Measurements from ENCODE around the gene HES7. TPM values are rescaled to one million over a fixed set of nuclear protein-coding genes. Genes with fewer than 3 reads are reported as not detected.

HES7 gene
- polyA plus RNA-seq, 2 of the 4 experiments (the other 2 are of a cell fraction), result 0.56 to 0.72 TPM

DNA sequence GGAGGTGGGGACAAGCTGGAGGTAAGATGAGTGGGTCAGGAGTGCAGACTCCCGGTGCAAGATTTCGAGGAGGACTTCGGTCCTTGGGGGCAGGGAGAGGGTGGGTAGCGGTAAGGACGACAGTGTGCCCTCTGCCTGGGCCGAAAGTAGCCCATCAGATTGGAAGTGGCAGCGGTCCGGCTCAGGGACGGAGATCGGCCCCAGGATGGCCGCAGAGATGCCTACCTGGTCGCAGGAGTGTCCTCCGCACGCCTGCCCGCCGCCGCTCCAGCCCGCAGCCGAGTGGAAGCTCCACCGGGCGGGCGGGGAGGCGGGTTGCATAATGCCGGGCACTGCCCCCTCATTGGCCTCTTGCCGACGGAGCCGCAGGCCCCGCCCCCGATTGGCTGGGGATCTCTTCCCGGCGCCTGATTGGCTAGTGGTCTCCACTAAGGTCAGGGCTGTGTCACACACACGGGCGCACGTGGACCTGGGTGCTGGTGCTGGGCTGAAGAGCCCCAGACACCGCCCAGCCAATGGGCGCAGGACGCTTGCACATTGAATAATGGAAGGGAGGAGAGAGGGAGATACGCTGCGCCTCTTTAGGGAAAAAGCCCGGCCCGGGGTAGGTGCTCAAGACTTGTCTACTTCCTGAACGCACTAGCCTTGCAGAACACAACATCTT is 28.3 kb upstream of the HES7 start, which contains the start of gene PER1 (continued):
- TF ChIP-seq NPAS2 (CRISPR knock-in tag; IDR thresholded peaks at IDR 0.05; ENCODE audit: borderline replicate concordance) (peak; percentile 93), RCOR1 (IDR thresholded peaks at IDR 0.05; ENCODE audit: low read depth, low read length) (no peak), ZSCAN20 (CRISPR knock-in tag; IDR thresholded peaks at IDR 0.05) (no peak), HOXA7 (CRISPR knock-in tag; IDR thresholded peaks at IDR 0.05) (0 out of 2 replicates have a peak, but pooled peaks have one; percentile 64), TP53 (CRISPR knock-in tag; IDR thresholded peaks at IDR 0.05) (peak; percentile 55; the same call in 1 of the 2 replicates), JUN (IDR thresholded peaks at IDR 0.05) (peak in 1 of 2 experiments; percentile 61; a peak in 1 of 5 replicates)
- TF ChIP-seq, protein P1, sequence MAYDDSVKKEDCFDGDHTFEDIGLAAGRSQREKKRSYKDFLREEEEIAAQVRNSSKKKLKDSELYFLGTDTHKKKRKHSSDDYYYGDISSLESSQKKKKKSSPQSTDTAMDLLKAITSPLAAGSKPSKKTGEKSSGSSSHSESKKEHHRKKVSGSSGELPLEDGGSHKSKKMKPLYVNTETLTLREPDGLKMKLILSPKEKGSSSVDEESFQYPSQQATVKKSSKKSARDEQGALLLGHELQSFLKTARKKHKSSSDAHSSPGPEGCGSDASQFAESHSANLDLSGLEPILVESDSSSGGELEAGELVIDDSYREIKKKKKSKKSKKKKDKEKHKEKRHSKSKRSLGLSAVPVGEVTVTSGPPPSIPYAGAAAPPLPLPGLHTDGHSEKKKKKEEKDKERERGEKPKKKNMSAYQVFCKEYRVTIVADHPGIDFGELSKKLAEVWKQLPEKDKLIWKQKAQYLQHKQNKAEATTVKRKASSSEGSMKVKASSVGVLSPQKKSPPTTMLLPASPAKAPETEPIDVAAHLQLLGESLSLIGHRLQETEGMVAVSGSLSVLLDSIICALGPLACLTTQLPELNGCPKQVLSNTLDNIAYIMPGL (CRISPR knock-in tag; IDR thresholded peaks at IDR 0.05; ENCODE audit: borderline replicate concordance), result peak; percentile 57; the same call in 1 of the 2 replicates

DNA sequence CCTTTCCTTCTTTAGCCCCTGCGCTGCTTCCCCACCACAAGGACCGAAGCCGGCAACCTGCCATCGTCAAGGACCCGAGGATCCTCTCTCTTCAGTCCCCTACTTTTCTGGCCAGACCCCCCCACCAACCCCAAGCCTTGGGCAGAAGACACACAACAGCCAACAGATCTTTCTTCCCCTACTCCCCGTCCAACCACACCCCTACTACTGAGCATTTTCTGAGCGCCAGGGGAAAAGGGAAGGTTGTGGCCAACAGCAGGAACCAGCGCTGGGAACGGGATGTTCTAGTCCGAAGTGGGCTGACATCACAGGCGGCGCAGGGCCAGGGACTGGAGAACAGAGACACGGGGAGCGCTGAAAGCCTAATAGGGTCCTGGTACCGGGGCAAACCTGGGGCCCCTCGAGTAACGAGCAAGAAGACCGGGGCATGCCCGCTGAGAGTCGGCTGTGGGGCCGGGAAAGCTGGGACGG is 27.8 kb upstream of the HES7 start:
- FAIRE-seq, result no peak
- WGBS (ENCODE audit: missing lambda C conversion rate), result 36% methylated on average over 22 of the region's 22 CpGs

DNA sequence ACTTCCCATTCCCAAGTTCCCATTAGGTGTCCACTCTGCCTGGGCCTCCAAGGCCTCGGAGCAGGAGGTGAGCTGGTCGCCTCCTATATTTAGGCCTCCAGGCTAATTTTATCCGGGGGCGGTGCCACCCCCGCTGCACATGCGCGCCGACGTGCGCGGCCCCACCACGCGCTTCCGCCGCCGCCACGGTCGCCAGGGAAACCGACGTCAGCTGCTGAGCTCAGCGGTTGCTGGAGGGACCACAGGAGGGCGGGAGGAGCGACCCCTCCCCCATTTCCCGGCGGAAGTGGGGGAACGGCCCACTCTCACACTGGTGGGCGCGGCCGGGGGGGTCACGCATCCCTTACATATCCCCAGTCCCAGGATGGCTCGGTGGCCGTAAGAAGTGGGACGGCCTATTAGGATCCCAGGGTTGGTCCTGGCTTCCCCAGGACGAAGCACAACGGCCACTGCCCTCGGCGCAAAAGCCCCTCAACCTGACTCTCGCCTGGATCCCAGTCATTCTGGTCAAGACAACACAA is 27.3 kb upstream of the HES7 start:
- peak overlapping the region; percentile 89 to 93; a peak in 3 of 6 replicates for H3K27ac ChIP-seq
- H3K4me3 ChIP-seq, result peak overlapping the region; percentile 49; the same call in 2 of the 3 replicates
- no peaks in the 10 kb centered on the region for H3K9me3 ChIP-seq
- FAIRE-seq, result no peak
- ChIA-PET POLR2A (interaction anchor here (1.3 kb wide), 1 partner anchor 13 kb away, joined by 10 read pairs; no protein-coding TSS in a partner anchor), CTCF (interaction anchor here (1.2 to 26.5 kb wide), 3 partner anchors 2 to 32 kb away, joined by 4 to 601 read pairs (median 601); partner anchors contain the start of genes PER1 and VAMP2)
- 91% methylated on average over 38 of the region's 38 CpGs for WGBS (ENCODE audit: missing lambda C conversion rate)
- no peak for ATAC-seq
- H3K4me2 ChIP-seq, result peak overlapping the region; percentile 78
- no peak for DNase-seq (ENCODE audit: low read depth in 1 of 2, low spot score in 1 of 2)
- TF ChIP-seq HOXA7 (CRISPR knock-in tag; IDR thresholded peaks at IDR 0.05), result peak; percentile 82; the same call in 1 of the 2 replicates
- TF ChIP-seq MAFK (IDR thresholded peaks at IDR 0.05; ENCODE audit: partially characterized antibody), result peak; percentile 3
- no peak for TF ChIP-seq MAZ (IDR thresholded peaks at IDR 0.05; ENCODE audit: borderline replicate concordance, low read depth, low read length)
- peaks cover 42% of the 10 kb centered on the region for H3K4me1 ChIP-seq

More for the DNA sequence above, 27.8 kb upstream of the HES7 start:
- POLR2A ChIA-PET, result interaction anchor here (0.8 to 1.3 kb wide), 5 partner anchors 11 to 40 kb away, joined by 4 to 12 read pairs (median 5); no protein-coding TSS in a partner anchor
- Histone ChIP-seq H3K4me2 (peak overlapping the region; percentile 78), H3K4me1 (peaks cover 42% of the 10 kb centered on the region), H3K4me3 (peak overlapping the region; percentile 49), H3K9me3 (no peaks in the 10 kb centered on the region), H3K27ac (peak overlapping the region; percentile 89 to 93)
- ATAC-seq, result no peak
- TF ChIP-seq CHD2 (IDR thresholded peaks at IDR 0.05; ENCODE audit: low read length, partially characterized antibody), result peak; percentile 7
- TF ChIP-seq, protein P2, sequence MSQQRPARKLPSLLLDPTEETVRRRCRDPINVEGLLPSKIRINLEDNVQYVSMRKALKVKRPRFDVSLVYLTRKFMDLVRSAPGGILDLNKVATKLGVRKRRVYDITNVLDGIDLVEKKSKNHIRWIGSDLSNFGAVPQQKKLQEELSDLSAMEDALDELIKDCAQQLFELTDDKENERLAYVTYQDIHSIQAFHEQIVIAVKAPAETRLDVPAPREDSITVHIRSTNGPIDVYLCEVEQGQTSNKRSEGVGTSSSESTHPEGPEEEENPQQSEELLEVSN (IDR thresholded peaks at IDR 0.05; ENCODE audit: borderline replicate concordance, low read depth), result no peak
- no peak for DNase-seq (ENCODE audit: low read depth in 1 of 2, low spot score in 1 of 2)
- CTCF ChIA-PET, result interaction anchor here (1.2 to 26.5 kb wide), 3 partner anchors 1 to 33 kb away, joined by 4 to 601 read pairs (median 601); partner anchors contain the start of genes PER1 and VAMP2

DNA sequence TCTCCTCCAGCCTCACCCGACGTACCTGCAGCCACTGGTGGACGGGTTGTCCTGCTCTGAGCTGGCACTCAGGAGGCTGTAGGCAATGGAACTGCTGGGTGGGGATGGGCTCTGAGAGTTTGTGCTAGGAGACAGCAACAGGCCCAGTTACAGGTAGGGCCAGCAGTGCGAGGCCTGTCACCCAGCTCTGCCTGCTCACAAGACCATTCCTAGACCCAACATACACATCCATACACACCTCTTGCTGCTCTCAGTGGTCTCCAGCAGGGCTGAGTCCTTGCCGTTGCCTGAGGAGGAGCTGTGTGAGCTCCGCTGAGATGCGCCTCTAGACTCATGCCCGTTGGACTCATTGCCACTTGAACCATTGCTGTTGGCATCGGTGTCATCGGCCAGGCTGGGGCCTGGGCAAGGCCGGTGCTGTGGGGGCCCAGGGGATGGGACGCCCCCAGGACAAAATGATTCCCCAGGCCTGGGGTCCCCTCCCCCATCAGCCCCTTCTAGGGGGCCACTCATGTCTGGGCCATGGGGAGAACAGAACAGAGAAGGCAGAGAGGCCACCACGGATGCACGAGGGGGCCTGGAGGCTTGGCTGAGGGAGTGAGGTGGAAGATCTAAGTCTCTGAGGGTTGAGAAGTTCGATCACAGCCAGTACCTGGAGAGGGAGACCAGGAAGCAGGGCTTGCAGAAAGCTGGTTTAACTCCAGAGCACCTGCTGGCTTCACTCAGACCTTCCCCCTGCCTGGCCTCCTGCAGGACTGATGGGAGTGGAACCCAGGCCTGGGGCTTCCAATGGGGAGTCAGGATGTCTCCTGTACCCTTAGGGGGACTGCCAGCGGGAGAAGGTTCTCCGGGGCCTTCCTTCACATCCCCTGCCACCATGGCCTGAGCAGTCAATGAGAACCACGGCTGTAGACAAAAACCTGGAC is 26.6 kb upstream of the HES7 start:
- WGBS (ENCODE audit: missing lambda C conversion rate), result 93% methylated on average over 18 of the region's 18 CpGs
- H3K9me3 ChIP-seq, result no peaks in the 10 kb centered on the region
- DNase-seq (ENCODE audit: low read depth in 1 of 2, low spot score in 1 of 2) (no peak), ATAC-seq (no peak), FAIRE-seq (no peak)
- H3K4me1 ChIP-seq, result peaks cover 37% of the 10 kb centered on the region
- H3K4me2 ChIP-seq, result peak overlapping the region; percentile 78; the same call in 1 of the 3 replicates
- no peak overlapping the region; a peak in 1 of 6 replicates for H3K27ac ChIP-seq
- CTCF ChIA-PET, result interaction anchor here (1.2 to 26.5 kb wide), 5 partner anchors 3 to 71 kb away, joined by 4 to 601 read pairs (median 4); partner anchors contain the start of genes PER1 and VAMP2
- POLR2A ChIA-PET, result no interaction called here
- no peak overlapping the region for H3K4me3 ChIP-seq
- TF ChIP-seq EP300 (IDR thresholded peaks at IDR 0.05) (no peak), ESRRA (IDR thresholded peaks at IDR 0.05; ENCODE audit: borderline replicate concordance, low read length) (no peak), SMC3 (IDR thresholded peaks at IDR 0.05) (no peak)

All from A549 (cell line).